ENCODE results near the gene FANCC. TPM values are rescaled to one million over a fixed set of nuclear protein-coding genes. Genes with fewer than 3 reads are reported as not detected.

The FANCC gene
- total RNA-seq, 4 donors from 2014 or later, result 13.8 to 32.2 (median 21.4) TPM

DNA sequence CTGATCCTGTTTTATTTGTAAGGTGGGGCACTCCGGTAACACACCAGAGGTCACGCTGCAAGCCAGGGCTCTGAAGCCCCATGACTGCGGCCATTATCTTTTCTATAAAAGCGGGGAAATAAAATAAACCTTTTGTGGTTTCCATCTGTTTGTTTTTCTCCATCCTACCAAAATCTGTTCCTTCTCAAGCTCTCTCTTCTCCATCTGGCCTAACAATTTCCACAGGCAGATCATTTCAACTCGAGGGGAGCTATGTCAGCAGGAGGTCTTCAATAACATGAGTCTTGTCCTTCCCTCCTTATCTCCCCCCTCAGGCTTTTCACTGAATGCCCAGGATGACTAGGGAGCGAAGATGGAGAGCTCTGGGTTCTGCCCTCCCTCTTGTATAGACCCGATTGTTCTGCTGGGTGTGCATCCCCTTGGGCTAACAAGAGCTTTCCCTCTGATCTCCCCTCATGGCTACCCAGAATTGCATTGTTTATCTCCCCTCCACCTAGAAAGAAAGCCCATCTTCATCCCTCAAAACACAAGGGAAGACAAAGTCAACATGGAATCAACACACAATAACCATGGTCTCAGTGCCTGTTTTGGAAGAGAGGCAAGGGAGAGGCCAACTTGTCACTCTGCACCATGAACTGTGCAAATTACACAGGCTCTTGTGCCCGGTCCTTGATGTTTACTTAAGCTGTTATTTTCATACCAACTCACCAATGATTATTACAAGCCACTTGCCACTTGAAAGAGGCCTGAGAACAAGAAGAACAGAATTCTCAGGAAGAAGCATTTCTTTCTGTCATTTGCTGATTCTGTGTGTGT lies 187.8 kb downstream of the FANCC start:
- Histone ChIP-seq H3K4me3 (no peak overlapping the region), H3K9me3 (no peaks in the 10 kb centered on the region), H3K4me1 (peaks cover 0 to 13% (median 0%) of the 10 kb centered on the region in 4 donors), H3K36me3 (no peaks in the 10 kb centered on the region), H3K27me3 (no peaks in the 10 kb centered on the region), H3K27ac (peak overlapping the region in 2 of 4 donors; percentile 5 to 14)
- TF ChIP-seq POLR2A (IDR thresholded peaks at IDR 0.05), result no peak
- TF ChIP-seq, protein P1, sequence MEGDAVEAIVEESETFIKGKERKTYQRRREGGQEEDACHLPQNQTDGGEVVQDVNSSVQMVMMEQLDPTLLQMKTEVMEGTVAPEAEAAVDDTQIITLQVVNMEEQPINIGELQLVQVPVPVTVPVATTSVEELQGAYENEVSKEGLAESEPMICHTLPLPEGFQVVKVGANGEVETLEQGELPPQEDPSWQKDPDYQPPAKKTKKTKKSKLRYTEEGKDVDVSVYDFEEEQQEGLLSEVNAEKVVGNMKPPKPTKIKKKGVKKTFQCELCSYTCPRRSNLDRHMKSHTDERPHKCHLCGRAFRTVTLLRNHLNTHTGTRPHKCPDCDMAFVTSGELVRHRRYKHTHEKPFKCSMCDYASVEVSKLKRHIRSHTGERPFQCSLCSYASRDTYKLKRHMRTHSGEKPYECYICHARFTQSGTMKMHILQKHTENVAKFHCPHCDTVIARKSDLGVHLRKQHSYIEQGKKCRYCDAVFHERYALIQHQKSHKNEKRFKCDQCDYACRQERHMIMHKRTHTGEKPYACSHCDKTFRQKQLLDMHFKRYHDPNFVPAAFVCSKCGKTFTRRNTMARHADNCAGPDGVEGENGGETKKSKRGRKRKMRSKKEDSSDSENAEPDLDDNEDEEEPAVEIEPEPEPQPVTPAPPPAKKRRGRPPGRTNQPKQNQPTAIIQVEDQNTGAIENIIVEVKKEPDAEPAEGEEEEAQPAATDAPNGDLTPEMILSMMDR (IDR thresholded peaks at IDR 0.05), result no peak
- DNase-seq, result peak in 1 of 3 donors; percentile 5

DNA sequence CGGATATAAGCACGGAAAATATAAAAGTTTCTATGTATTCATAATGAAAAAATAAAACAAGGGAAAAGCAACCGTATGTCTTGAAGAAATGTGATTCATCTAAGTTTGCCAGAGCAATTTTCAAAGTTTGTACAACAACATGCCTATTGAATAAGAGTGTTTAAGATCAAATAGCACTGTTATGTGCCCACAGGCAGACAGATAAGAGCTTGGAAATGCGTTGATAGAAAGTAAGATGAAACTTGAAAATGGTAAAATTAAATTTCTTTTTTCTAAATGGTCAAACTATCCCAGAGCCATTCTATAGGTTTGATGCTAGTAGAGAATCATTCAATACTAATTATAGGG lies 189.4 kb downstream of the FANCC start:
- no peaks in the 10 kb centered on the region for H3K27me3 ChIP-seq
- no peak overlapping the region for H3K27ac ChIP-seq
- DNase-seq, result no peak
- H3K4me1 ChIP-seq, result peaks cover 0 to 8% (median 0%) of the 10 kb centered on the region in 4 donors
- H3K9me3 ChIP-seq, result no peaks in the 10 kb centered on the region
- TF ChIP-seq POLR2A (IDR thresholded peaks at IDR 0.05), result no peak
- TF ChIP-seq, protein P1 (IDR thresholded peaks at IDR 0.05), result no peak
- no peaks in the 10 kb centered on the region for H3K36me3 ChIP-seq
- no peak overlapping the region for H3K4me3 ChIP-seq

DNA sequence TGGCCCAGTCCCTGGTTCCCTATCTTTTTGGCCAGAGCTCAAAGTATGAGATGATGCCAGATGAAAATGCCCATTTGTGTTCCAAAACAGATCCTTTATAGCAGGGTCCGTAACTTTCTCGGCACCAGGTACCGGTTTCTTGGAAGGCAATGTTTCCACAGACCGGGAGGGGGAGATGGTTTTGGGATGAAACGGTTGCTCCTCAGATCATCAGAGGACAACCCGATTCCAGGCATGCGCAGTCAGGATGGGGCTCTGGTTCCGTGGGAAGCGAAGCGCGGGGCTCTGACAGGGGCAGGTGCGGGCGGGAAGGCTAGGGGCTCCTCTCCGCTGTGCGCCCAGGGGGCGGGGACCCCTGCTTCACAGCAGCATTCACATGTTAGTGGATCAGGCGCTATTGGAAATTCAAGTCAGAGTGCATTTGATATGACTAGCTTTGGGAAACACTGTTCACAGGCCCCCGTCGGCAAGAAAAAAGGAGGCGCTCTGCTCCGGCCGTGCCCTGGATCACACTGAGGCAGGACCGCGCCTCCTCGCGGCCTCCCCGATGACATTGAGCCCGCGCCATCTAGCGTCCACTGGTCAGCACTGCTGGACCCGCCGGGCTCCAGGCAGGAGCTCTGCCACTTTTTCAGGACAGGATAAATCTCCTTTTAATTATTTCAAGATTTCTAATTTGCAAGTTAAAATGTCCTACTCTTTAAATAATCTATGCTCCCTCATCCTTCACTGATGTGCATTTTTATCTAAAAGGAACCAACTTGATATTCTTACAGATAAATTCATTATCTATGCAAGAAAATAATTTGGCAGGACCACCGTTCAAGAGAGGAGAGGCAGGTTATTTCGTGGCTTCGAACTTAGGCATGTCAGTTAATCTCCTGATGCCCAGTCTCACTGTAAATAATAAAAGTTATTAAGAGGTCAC lies 190.0 kb downstream of the FANCC start:
- DNase-seq, result peak; percentile 71 to 91 (median 91)
- peaks cover 0 to 5% (median 0%) of the 10 kb centered on the region in 4 donors for H3K4me1 ChIP-seq
- H3K4me3 ChIP-seq, result peak overlapping the region in 3 of 4 donors; percentile 2 to 32 (median 24)
- no peaks in the 10 kb centered on the region for H3K27me3 ChIP-seq
- TF ChIP-seq, protein P1 (IDR thresholded peaks at IDR 0.05), result peak; percentile 52 to 96 (median 90)
- TF ChIP-seq POLR2A (IDR thresholded peaks at IDR 0.05), result no peak
- H3K27ac ChIP-seq, result no peak overlapping the region
- H3K36me3 ChIP-seq, result no peaks in the 10 kb centered on the region
- H3K9me3 ChIP-seq, result no peaks in the 10 kb centered on the region

DNA sequence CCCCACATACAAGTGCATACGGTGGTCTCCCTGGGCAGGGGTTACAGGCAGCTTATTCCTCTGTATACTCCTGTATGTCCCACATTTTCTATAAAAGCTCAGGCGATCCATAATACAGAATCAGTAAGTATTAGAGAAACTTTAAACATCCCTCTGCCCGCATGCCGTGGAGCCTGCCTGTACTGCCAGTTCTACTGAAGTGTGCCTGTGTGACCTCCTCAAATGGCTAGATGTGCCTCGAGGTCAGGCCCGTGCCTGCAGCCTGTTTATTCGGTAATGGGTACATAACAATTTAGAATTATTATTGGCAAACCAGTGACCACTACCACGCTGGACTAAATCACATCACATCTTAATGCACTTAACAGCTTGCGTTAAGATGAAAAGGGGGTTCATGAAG lies 190.8 kb downstream of the FANCC start:
- Histone ChIP-seq H3K9me3 (no peaks in the 10 kb centered on the region), H3K4me3 (no peak overlapping the region), H3K27me3 (no peaks in the 10 kb centered on the region), H3K4me1 (peaks cover 0 to 5% (median 0%) of the 10 kb centered on the region in 4 donors), H3K27ac (no peak overlapping the region), H3K36me3 (no peaks in the 10 kb centered on the region)
- TF ChIP-seq POLR2A (IDR thresholded peaks at IDR 0.05), result no peak
- TF ChIP-seq, protein P1 (IDR thresholded peaks at IDR 0.05), result no peak
- DNase-seq, result peak in 1 of 3 donors; percentile 5

DNA sequence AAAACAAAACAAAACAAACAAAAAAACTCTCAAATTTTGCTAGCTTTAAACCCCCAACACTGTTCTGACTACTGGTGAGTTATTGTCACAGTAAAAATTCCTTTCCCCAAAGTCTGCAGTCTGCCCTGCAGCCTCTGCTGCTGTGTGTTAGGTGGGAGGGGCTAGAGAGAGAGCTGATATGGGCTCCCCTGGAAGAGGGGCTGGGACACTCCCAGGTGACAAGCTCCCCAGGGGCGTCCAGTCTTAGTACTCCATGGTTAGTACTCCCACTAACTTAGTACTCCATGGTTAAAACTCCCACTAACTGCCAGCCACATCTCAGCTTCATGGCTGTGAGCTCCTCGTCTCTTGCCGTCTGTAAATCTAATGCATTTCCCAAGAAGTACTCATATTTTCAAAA lies 191.9 kb downstream of the FANCC start:
- Histone ChIP-seq H3K27me3 (no peaks in the 10 kb centered on the region), H3K4me3 (no peak overlapping the region), H3K4me1 (peaks cover 0 to 5% (median 0%) of the 10 kb centered on the region in 4 donors), H3K9me3 (no peaks in the 10 kb centered on the region), H3K36me3 (no peaks in the 10 kb centered on the region), H3K27ac (no peak overlapping the region)
- no peak for TF ChIP-seq POLR2A (IDR thresholded peaks at IDR 0.05)
- TF ChIP-seq, protein P1 (IDR thresholded peaks at IDR 0.05), result no peak
- DNase-seq, result no peak
